Neural cell (in vitro differentiated cells): ENCODE data around the gene SOCS2. TPM values are rescaled to one million over a fixed set of nuclear protein-coding genes. Genes with fewer than 3 reads are reported as not detected.

Source experiments
- H2AFZ ChIP-seq: fragments of 200-600, 300-800 bp; sonication (generic), shearing (Covaris generic); 2 replicates; pipeline ENCODE4 v1.6.0; 2014; ENCODE audit warnings: low read depth, mild to moderate bottlenecking, antibody characterized with exemption, low read length, moderate library complexity
- H3F3A ChIP-seq: fragments of 200-600 bp; shearing (Covaris generic); 2 replicates; pipeline ENCODE4 v1.6.1; 2016; ENCODE audit warnings: mild to moderate bottlenecking, moderate library complexity, mixed read lengths, antibody characterized with exemption, low read length; ENCODE audit not compliant: insufficient read depth, poor library complexity, severe bottlenecking
- H3K27ac ChIP-seq: fragments of 200-600, 300-800 bp; sonication (generic), shearing (Covaris generic); 2 replicates; pipeline ENCODE4 v1.5.1; 2014; ENCODE audit warnings: mild to moderate bottlenecking, low read length, moderate library complexity
- H3K27me3 ChIP-seq: fragments of 300-800, 200-600 bp; sonication (generic), shearing (Covaris generic); 2 replicates; pipeline ENCODE4 v1.6.0; 2014; ENCODE audit warnings: mild to moderate bottlenecking, low read depth, low read length, moderate library complexity; ENCODE audit not compliant: insufficient read depth
- H3K36me3 ChIP-seq: fragments of 300-800, 200-600 bp; sonication (generic), shearing (Covaris generic); 2 replicates; pipeline ENCODE4 v1.5.1; 2014; ENCODE audit warnings: mild to moderate bottlenecking, antibody characterized with exemption, low read length, moderate library complexity; ENCODE audit not compliant: insufficient read depth
- H3K4me2 ChIP-seq: fragments of 300-800, 200-600 bp; sonication (generic), shearing (Covaris generic); 2 replicates; pipeline ENCODE4 v1.6.0; 2014; ENCODE audit warnings: mild to moderate bottlenecking, low read length
- H3K4me3 ChIP-seq: fragments of 300-800, 200-600 bp; sonication (generic), shearing (Covaris generic); 2 replicates; pipeline ENCODE4 v1.5.1; 2014; ENCODE audit warnings: mild to moderate bottlenecking, low read length, moderate library complexity
- H3K79me2 ChIP-seq: fragments of 200-600 bp; shearing (Covaris generic); replicated peaks from 2 replicates; pipeline ENCODE4 v1.6.0; 2014; ENCODE audit warnings: mild to moderate bottlenecking, low read length, moderate library complexity; ENCODE audit not compliant: insufficient read depth
- H3K9ac ChIP-seq: fragments of 300-800, 200-600 bp; sonication (generic), shearing (Covaris generic); 2 replicates; pipeline ENCODE4 v1.6.1; 2016; ENCODE audit warnings: mild to moderate bottlenecking, low read length, mixed read lengths
- H3K9me2 ChIP-seq: fragments of 200-600 bp; shearing (Covaris generic); 2 replicates; pipeline ENCODE4 v1.6.1; 2016; ENCODE audit warnings: mild to moderate bottlenecking, low read length, mixed read lengths; ENCODE audit not compliant: insufficient read depth
- H3K9me3 ChIP-seq: fragments of 200-600, 300-800 bp; sonication (generic), shearing (Covaris generic); 2 replicates; pipeline ENCODE4 v1.6.1; 2016; ENCODE audit warnings: mild to moderate bottlenecking, mixed run types, low read length, moderate library complexity, mixed read lengths
- H4K20me1 ChIP-seq: fragments of 200-600 bp; shearing (Covaris generic); 2 replicates; pipeline ENCODE4 v1.6.1; 2016; ENCODE audit warnings: mild to moderate bottlenecking, mixed run types; ENCODE audit not compliant: insufficient read depth
- EP300 ChIP-seq: fragments of 450-650 bp; conservative IDR thresholded peaks from 2 replicates; pipeline ENCODE4 v1.6.1; 2014; ENCODE audit warnings: antibody characterized with exemption, mild to moderate bottlenecking, moderate library complexity; ENCODE audit not compliant: poor library complexity, severe bottlenecking
- EZH2 ChIP-seq: fragments of 200-600, 300-800 bp; shearing (Covaris generic), sonication (generic); IDR thresholded peaks from 2 replicates; pipeline ENCODE4 v1.6.1; 2014; ENCODE audit warnings: antibody characterized with exemption, low read length, borderline replicate concordance, mild to moderate bottlenecking; ENCODE audit not compliant: insufficient read depth, poor library complexity, severe bottlenecking
- MXI1 ChIP-seq: fragments of 450-650 bp; conservative IDR thresholded peaks from 2 replicates; pipeline ENCODE4 v1.6.1; 2014; ENCODE audit warnings: antibody characterized with exemption, mild to moderate bottlenecking; ENCODE audit not compliant: poor library complexity, severe bottlenecking
- POLR2AphosphoS5 ChIP-seq: IDR thresholded peaks from 2 replicates; pipeline ENCODE4 v1.6.1; 2012
- RAD21 ChIP-seq: fragments of 450-650 bp; conservative IDR thresholded peaks from 2 replicates; pipeline ENCODE4 v1.6.1; 2014; ENCODE audit warnings: antibody characterized with exemption, mild to moderate bottlenecking, moderate library complexity
- REST ChIP-seq: IDR thresholded peaks from 2 replicates; pipeline ENCODE4 v1.6.1; 2012; ENCODE audit warnings: borderline replicate concordance
- SMC3 ChIP-seq: fragments of 450-650 bp; conservative IDR thresholded peaks from 2 replicates; pipeline ENCODE4 v1.6.1; 2014; ENCODE audit warnings: antibody characterized with exemption, mild to moderate bottlenecking, moderate library complexity; ENCODE audit not compliant: poor library complexity
- TAF1 ChIP-seq: IDR thresholded peaks from 2 replicates; pipeline ENCODE4 v1.6.1; 2012; ENCODE audit warnings: low read depth
- polyA plus RNA-seq: library from polyadenylated mRNA; depleted of rRNA; stranded (reverse); fragments of >200 nt; gene quantifications from 2 replicates; pipeline ENCODE4 v1.2.3, GENCODE V29; 2014
- TF ChIP-seq, protein P1 (sequence below): fragments of 450-650 bp; IDR thresholded peaks from 2 replicates; pipeline ENCODE4 v1.5.1; 2014; ENCODE audit warnings: antibody characterized with exemption, mild to moderate bottlenecking, moderate library complexity; ENCODE audit not compliant: poor library complexity, severe bottlenecking

The SOCS2 gene
- polyA plus RNA-seq, 1 donor from 2014 or later = 119 TPM

DNA sequence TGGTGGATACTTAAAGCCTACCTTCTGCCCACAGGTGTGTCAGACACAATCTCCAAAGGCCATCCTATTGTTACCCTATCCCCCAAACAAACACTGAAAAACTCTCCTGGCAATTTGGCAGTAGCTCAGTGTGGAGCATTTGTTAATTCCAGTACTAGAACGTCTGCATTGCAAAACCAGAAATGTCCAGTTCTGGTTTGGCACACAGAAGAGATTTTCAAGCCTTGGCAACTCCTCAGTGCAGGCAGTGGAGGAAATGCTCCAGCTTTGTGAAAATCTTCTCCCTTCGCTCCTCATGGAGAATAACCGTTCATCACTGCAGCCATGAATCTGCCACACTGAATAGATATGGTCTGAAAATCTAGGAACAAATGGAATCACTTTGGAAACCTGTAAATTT lies 5.3 kb upstream of the SOCS2 start:
- no peaks in the 10 kb centered on the region for H4K20me1 ChIP-seq
- H2AFZ ChIP-seq = no peak overlapping the region
- H3K9me2 ChIP-seq = no peaks in the 10 kb centered on the region
- H3K27ac ChIP-seq = no peak overlapping the region
- no peaks in the 10 kb centered on the region for H3K36me3 ChIP-seq
- no peak for TF ChIP-seq TAF1
- no peak overlapping the region for H3K4me3 ChIP-seq
- H3F3A ChIP-seq = no peaks in the 10 kb centered on the region
- no peak overlapping the region for H3K4me2 ChIP-seq
- no peaks in the 10 kb centered on the region for H3K79me2 ChIP-seq
- no peaks in the 10 kb centered on the region for H3K27me3 ChIP-seq
- H3K9ac ChIP-seq = no peak overlapping the region
- no peaks in the 10 kb centered on the region for H3K9me3 ChIP-seq

GRCh38 chr12:93568091-93568490 lies 4.4 kb upstream of the SOCS2 start:
- H3K9me2 ChIP-seq = no peaks in the 10 kb centered on the region
- H3F3A ChIP-seq = no peaks in the 10 kb centered on the region

More at GRCh38 chr12:93568091-93568490, 4.4 kb upstream of the SOCS2 start:
- H3K4me2 ChIP-seq = no peak overlapping the region
- H3K4me3 ChIP-seq = no peak overlapping the region
- H3K27ac ChIP-seq = no peak overlapping the region
- H3K9me3 ChIP-seq = no peaks in the 10 kb centered on the region
- TF ChIP-seq TAF1 (no peak), REST (no peak), RAD21 (no peak), POLR2AphosphoS5 (no peak), SMC3 (no peak), MXI1 (no peak), EZH2 (no peak), EP300 (no peak)
- TF ChIP-seq, protein P1, sequence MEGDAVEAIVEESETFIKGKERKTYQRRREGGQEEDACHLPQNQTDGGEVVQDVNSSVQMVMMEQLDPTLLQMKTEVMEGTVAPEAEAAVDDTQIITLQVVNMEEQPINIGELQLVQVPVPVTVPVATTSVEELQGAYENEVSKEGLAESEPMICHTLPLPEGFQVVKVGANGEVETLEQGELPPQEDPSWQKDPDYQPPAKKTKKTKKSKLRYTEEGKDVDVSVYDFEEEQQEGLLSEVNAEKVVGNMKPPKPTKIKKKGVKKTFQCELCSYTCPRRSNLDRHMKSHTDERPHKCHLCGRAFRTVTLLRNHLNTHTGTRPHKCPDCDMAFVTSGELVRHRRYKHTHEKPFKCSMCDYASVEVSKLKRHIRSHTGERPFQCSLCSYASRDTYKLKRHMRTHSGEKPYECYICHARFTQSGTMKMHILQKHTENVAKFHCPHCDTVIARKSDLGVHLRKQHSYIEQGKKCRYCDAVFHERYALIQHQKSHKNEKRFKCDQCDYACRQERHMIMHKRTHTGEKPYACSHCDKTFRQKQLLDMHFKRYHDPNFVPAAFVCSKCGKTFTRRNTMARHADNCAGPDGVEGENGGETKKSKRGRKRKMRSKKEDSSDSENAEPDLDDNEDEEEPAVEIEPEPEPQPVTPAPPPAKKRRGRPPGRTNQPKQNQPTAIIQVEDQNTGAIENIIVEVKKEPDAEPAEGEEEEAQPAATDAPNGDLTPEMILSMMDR = no peak
- H3K27me3 ChIP-seq = peaks cover 5% of the 10 kb centered on the region
- no peaks in the 10 kb centered on the region for H3K36me3 ChIP-seq
- H3K9ac ChIP-seq = no peak overlapping the region
- H2AFZ ChIP-seq = no peak overlapping the region
- H4K20me1 ChIP-seq = no peaks in the 10 kb centered on the region
- H3K79me2 ChIP-seq = no peaks in the 10 kb centered on the region
